Osteocyte (in vitro differentiated cells): Measurements from ENCODE around the gene BMP2K. TPM values are rescaled to one million over a fixed set of nuclear protein-coding genes. Genes with fewer than 3 reads are reported as not detected.

ENCODE experiments used
- DNase-seq: peaks from one replicate; pipeline ENCODE4 v3.0.0; 2021; ENCODE audit warnings: mixed read lengths; ENCODE audit not compliant: unreplicated experiment; ENCODE audit errors: extremely low spot score
- H3K27ac Mint-ChIP-seq: one replicate; pipeline ENCODE4 v1.8.0; 2021; ENCODE audit warnings: mild to moderate bottlenecking, mixed read lengths; ENCODE audit not compliant: unreplicated experiment
- H3K27me3 Mint-ChIP-seq: one replicate; pipeline ENCODE4 v1.8.0; 2021; ENCODE audit warnings: mixed read lengths; ENCODE audit not compliant: unreplicated experiment
- H3K36me3 Mint-ChIP-seq: one replicate; pipeline ENCODE4 v1.8.0; 2021; ENCODE audit warnings: mixed read lengths; ENCODE audit not compliant: unreplicated experiment
- H3K4me1 Mint-ChIP-seq: one replicate; pipeline ENCODE4 v1.8.0; 2021; ENCODE audit warnings: mixed read lengths; ENCODE audit not compliant: unreplicated experiment
- H3K4me3 Mint-ChIP-seq: one replicate; pipeline ENCODE4 v1.8.0; 2021; ENCODE audit warnings: mild to moderate bottlenecking, moderate library complexity, mixed read lengths; ENCODE audit not compliant: unreplicated experiment
- H3K9me3 Mint-ChIP-seq: one replicate; pipeline ENCODE4 v1.8.0; 2021; ENCODE audit warnings: mixed read lengths; ENCODE audit not compliant: unreplicated experiment
- total RNA-seq: library from RNA; stranded (reverse); gene quantifications from 2 replicates; pipeline ENCODE4 v1.2.1, GENCODE V29; 2021
- TF ChIP-seq, protein P1 (sequence below): fragments of 200-600 bp; sonication (generic); IDR thresholded peaks from 2 replicates; pipeline ENCODE4 v1.5.0; 2021; ENCODE audit warnings: antibody characterized with exemption, mild to moderate bottlenecking, moderate library complexity

Gene BMP2K
- total RNA-seq, 1 donor from 2014 or later: 19.5 TPM

DNA sequence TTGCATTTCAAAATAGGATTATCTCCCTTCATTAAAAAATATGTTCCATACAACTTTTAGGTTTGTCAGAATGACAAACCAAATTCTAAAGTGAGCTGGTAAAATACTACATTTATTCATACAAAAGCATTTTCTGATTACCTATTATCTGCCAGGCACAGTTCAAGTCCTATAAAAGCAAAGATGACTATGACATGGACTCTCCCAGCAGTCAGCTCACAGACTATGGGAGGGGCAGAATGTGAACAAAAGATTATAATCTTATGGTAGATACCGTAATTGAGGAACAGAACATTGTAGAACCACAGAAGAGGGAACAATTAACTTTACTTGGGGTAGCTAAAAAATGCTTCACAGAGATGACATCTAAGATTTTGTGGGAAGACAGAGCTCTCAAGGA is 150.7 kb downstream of the BMP2K start:
- Mint-ChIP-seq H3K4me1 (no peaks in the 10 kb centered on the region), H3K36me3 (peaks cover 32% of the 10 kb centered on the region), H3K27me3 (no peaks in the 10 kb centered on the region), H3K9me3 (no peaks in the 10 kb centered on the region), H3K4me3 (no peak overlapping the region), H3K27ac (no peak overlapping the region)
- DNase-seq: no peak
- TF ChIP-seq, protein P1, sequence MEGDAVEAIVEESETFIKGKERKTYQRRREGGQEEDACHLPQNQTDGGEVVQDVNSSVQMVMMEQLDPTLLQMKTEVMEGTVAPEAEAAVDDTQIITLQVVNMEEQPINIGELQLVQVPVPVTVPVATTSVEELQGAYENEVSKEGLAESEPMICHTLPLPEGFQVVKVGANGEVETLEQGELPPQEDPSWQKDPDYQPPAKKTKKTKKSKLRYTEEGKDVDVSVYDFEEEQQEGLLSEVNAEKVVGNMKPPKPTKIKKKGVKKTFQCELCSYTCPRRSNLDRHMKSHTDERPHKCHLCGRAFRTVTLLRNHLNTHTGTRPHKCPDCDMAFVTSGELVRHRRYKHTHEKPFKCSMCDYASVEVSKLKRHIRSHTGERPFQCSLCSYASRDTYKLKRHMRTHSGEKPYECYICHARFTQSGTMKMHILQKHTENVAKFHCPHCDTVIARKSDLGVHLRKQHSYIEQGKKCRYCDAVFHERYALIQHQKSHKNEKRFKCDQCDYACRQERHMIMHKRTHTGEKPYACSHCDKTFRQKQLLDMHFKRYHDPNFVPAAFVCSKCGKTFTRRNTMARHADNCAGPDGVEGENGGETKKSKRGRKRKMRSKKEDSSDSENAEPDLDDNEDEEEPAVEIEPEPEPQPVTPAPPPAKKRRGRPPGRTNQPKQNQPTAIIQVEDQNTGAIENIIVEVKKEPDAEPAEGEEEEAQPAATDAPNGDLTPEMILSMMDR: no peak

DNA sequence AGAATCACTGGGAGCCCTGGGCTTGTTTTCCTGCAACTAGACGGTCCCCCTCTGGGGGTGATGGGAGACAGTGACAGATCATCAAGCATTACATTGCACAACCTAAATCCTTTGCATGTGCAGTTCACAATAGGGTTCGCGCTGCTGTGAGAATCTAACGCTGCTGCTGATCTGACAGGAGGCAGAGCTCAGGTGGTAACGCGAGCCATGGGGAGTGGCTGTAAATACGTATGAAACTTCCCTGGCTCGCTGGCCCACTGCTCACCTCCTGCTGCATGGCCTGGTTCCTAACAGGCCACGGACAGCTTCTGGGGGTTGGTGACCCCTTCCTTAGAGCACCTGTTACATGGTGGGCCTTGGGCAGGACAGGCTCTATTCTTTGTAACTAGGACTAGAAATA is 152.7 kb downstream of the BMP2K start:
- Mint-ChIP-seq H3K27me3 (no peaks in the 10 kb centered on the region), H3K36me3 (peaks cover 35% of the 10 kb centered on the region), H3K9me3 (no peaks in the 10 kb centered on the region), H3K4me3 (no peak overlapping the region), H3K27ac (no peak overlapping the region), H3K4me1 (no peaks in the 10 kb centered on the region)
- DNase-seq: no peak
- TF ChIP-seq, protein P1: no peak

- H3K27ac Mint-ChIP-seq: no peak overlapping the region
- H3K9me3 Mint-ChIP-seq: no peaks in the 10 kb centered on the region
- peaks cover 31% of the 10 kb centered on the region for H3K36me3 Mint-ChIP-seq
- DNase-seq: no peak
- H3K27me3 Mint-ChIP-seq: no peaks in the 10 kb centered on the region
- no peaks in the 10 kb centered on the region for H3K4me1 Mint-ChIP-seq
- H3K4me3 Mint-ChIP-seq: no peak overlapping the region
- TF ChIP-seq, protein P1: no peak
These were observed 154.0 kb downstream of the BMP2K start for GRCh38 chr4:78930016-78930629.

DNA sequence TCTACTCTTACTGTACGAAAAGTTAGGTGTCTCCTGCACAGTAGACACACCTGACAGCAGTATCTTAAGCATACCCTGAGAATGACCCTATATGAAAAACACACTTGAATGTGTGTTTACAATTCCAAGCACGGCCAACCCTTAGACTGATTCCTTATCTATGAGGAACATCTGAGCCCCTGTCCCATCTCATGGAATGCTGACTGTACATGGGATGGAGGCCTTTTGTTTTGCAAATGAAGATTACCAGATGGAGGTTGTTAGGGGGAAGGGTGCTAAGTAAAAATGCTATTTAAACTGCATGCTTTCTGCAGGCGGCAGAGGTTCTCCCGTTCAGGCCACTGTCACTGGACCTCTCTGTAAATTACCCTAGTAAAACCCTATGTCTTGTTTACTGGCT is 160.8 kb downstream of the BMP2K start:
- H3K4me1 Mint-ChIP-seq: peaks cover 11% of the 10 kb centered on the region
- peaks cover 7% of the 10 kb centered on the region for H3K27me3 Mint-ChIP-seq
- H3K4me3 Mint-ChIP-seq: no peak overlapping the region
- H3K9me3 Mint-ChIP-seq: no peaks in the 10 kb centered on the region
- no peak overlapping the region for H3K27ac Mint-ChIP-seq
- peaks cover 2% of the 10 kb centered on the region for H3K36me3 Mint-ChIP-seq
- TF ChIP-seq, protein P1: no peak
- DNase-seq: no peak

- no peaks in the 10 kb centered on the region for H3K9me3 Mint-ChIP-seq
- H3K27me3 Mint-ChIP-seq: peaks cover 15% of the 10 kb centered on the region
- peaks cover 11% of the 10 kb centered on the region for H3K4me1 Mint-ChIP-seq
- H3K27ac Mint-ChIP-seq: no peak overlapping the region
- peak overlapping the region; percentile 27 for H3K4me3 Mint-ChIP-seq
- TF ChIP-seq, protein P1: no peak
- H3K36me3 Mint-ChIP-seq: peaks cover 2% of the 10 kb centered on the region
- DNase-seq: no peak
These were observed 161.7 kb downstream of the BMP2K start for GRCh38 chr4:78937837-78938236.
